Activated T-helper 2 cell treated with anti-CD3 and anti-CD28 coated beads, Interferon-gamma antibody, Interleukin-2, Interleukin-4, amounts not matched to agents 10 μg/mL and 5 μg/mL and 100 μg/mL, durations not matched to agents 14 hours and 24 hours and 36 hours (primary cell): ENCODE measurements around the gene RAB11FIP4. TPM values are rescaled to one million over a fixed set of nuclear protein-coding genes. Genes with fewer than 3 reads are reported as not detected.

Experiments used
- DNase-seq: peaks from one replicate; pipeline ENCODE4 v3.0.0; 2021; ENCODE audit warnings: low spot score
- H3K27ac Mint-ChIP-seq: one replicate; pipeline ENCODE4 v1.8.0; 2021; ENCODE audit warnings: mixed read lengths
- H3K27me3 Mint-ChIP-seq: one replicate; pipeline ENCODE4 v1.8.0; 2021; ENCODE audit warnings: low read depth, mixed read lengths
- H3K36me3 Mint-ChIP-seq: one replicate; pipeline ENCODE4 v1.8.0; 2021; ENCODE audit warnings: low read depth, mixed read lengths
- H3K4me1 Mint-ChIP-seq: one replicate; pipeline ENCODE4 v1.8.0; 2021; ENCODE audit warnings: low read depth, mixed read lengths
- H3K4me3 Mint-ChIP-seq: one replicate; pipeline ENCODE4 v1.8.0; 2021; ENCODE audit warnings: low read depth, mild to moderate bottlenecking, moderate library complexity, mixed read lengths
- H3K9me3 Mint-ChIP-seq: one replicate; pipeline ENCODE4 v1.8.0; 2021; ENCODE audit warnings: mixed read lengths
- intact Hi-C: fragments of 100-400 bp; cut with micrococcal nuclease; formaldehyde crosslinking; loops from one replicate; pipeline ENCODE4 v1.15.1; 2023
- total RNA-seq: library from RNA; stranded (reverse); gene quantifications from 2 replicates; pipeline ENCODE4 v1.2.3, GENCODE V29; 2022

Gene RAB11FIP4
- total RNA-seq, 1 donor from 2014 or later, result 26.2 TPM

DNA sequence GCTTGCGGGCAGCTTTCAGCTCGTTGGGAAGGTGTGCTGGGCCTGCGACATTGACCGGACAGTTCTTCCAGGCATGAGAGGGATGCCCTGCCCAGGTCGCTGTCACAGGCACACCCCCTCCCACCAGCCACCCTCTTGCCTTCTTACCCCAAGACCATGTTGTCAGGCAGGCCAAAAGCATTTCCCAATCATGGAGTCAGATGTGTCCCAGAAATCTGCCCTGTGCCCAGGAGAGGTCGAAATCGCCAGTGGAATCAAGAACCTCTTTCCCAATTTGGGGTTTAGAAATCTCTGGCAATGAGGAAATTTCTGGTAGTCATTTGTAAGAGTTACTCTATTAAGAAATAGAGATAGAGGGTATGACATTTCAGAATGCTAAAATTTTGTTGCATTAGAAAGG lies 177.1 kb downstream of the RAB11FIP4 start:
- Mint-ChIP-seq H3K36me3 (no peaks in the 10 kb centered on the region), H3K4me3 (no peak overlapping the region), H3K4me1 (no peaks in the 10 kb centered on the region), H3K27ac (no peak overlapping the region), H3K27me3 (no peaks in the 10 kb centered on the region), H3K9me3 (no peaks in the 10 kb centered on the region)
- intact Hi-C loops, result no loop called here
- DNase-seq, result no peak

DNA sequence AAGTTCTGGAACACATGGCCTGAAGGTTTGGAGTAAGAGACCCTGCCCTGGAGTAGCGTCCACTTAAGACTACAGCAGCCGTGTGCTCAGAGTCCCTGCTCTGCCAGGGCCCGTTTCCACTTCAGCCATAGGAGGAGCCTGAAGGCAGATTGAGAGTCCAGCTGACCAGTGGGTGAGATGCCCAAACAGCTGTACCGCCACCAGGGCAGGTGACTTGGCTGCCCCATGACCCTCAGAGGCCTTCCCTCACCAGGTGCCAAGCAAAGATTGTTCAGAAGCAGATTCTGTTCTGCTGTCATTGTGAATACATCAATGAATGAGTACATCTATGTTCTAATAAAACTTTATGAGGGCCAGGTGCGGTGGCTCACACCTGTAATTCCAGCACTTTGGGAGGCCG lies 178.8 kb downstream of the RAB11FIP4 start:
- no peaks in the 10 kb centered on the region for H3K27me3 Mint-ChIP-seq
- DNase-seq, result no peak
- H3K9me3 Mint-ChIP-seq, result no peaks in the 10 kb centered on the region
- no peaks in the 10 kb centered on the region for H3K36me3 Mint-ChIP-seq
- no peaks in the 10 kb centered on the region for H3K4me1 Mint-ChIP-seq
- intact Hi-C loops, result no loop called here
- no peak overlapping the region for H3K27ac Mint-ChIP-seq
- no peak overlapping the region for H3K4me3 Mint-ChIP-seq

DNA sequence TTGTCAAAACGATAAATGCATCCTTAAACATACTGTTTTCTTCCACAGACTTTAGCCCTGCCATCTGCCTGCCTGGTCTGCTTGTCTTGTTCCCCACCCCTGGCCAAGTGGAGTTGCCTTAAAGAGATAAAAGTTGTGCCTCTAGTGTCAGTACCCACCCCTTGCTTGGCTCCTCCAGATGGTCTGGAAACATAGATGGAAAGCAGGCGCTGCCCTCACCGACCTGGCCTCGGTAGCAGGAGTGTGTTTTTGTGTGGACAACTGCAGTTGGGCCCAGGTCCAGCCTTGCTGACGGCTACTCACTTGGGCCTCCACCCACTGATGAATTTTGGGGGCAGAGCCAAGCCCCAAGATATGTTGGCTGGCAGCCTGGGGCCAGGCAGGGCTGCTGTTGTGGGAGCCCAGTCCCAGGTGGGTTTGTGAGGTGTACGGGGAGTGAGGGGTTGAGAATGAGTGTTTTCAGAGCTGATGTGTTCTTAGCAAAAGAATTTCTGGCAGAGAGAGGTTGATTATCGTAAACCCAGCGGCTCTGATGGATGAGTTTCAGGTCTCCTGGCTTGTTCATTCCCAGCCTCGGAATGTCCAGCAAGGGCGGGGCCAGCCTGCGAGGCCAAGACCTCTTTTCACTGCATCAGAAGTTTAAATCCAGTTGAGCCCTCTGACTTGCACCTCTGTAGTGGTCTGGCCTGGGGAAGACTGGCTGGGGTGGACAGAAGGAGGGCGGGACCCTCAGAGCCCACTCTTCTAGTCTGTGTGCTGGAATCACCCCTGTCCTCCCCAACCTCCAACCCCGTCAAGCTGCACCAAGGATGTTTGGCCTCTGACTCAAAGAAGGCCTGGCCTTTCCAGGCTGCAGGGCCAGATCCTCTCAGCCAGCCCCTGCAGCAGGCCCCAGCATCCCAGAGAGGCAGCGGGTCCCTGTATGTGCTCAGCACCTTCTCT lies 179.7 kb downstream of the RAB11FIP4 start:
- Mint-ChIP-seq H3K27ac (no peak overlapping the region), H3K36me3 (no peaks in the 10 kb centered on the region), H3K4me3 (no peak overlapping the region), H3K27me3 (no peaks in the 10 kb centered on the region), H3K4me1 (no peaks in the 10 kb centered on the region), H3K9me3 (no peaks in the 10 kb centered on the region)
- intact Hi-C loops, result no loop called here
- DNase-seq, result no peak

DNA sequence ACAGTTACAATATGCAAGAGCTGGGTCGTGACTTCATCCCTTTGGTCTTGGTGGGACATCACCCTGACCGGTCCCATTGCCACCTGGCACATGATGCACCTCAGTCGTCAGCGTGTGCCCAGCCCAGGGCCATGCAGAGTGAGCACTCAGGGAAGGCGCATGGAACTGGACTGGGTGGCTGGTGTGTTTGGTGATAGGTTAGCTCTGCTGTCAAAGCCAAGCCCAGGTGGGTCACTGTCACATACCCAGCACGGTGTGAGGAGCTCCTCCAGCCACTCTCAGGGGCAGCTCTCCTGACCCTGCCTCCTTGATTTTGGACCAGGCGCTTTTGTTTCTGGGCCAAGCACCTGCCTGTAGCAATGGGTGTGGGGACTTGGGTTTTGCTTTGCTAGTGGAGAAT lies 180.9 kb downstream of the RAB11FIP4 start:
- intact Hi-C loops, result no loop called here
- H3K27ac Mint-ChIP-seq, result no peak overlapping the region
- no peaks in the 10 kb centered on the region for H3K4me1 Mint-ChIP-seq
- no peaks in the 10 kb centered on the region for H3K27me3 Mint-ChIP-seq
- no peaks in the 10 kb centered on the region for H3K9me3 Mint-ChIP-seq
- DNase-seq, result no peak
- no peaks in the 10 kb centered on the region for H3K36me3 Mint-ChIP-seq
- no peak overlapping the region for H3K4me3 Mint-ChIP-seq

DNA sequence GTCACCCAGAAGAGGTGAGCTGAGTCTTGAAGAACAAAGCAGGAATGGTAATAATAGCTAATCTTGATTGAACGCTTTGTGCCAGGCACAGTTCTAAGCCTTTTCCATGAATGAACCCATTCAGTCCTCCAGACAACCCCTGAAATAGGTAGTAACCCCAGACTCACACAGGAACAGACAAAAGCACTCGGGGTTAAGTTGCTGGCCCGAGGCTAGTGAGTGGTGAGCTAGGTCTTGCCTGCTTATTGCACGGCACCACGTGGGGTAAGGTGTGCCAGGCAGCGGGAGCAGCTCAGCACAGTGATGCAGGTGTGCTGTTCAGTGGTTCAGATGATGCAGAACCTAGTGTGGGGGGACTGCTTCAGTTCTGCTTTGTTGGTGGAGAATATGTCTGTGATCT lies 181.6 kb downstream of the RAB11FIP4 start:
- DNase-seq, result no peak
- H3K36me3 Mint-ChIP-seq, result no peaks in the 10 kb centered on the region
- H3K27me3 Mint-ChIP-seq, result no peaks in the 10 kb centered on the region
- H3K4me1 Mint-ChIP-seq, result no peaks in the 10 kb centered on the region
- H3K4me3 Mint-ChIP-seq, result no peak overlapping the region
- H3K27ac Mint-ChIP-seq, result no peak overlapping the region
- no peaks in the 10 kb centered on the region for H3K9me3 Mint-ChIP-seq
- intact Hi-C loops, result no loop called here

DNA sequence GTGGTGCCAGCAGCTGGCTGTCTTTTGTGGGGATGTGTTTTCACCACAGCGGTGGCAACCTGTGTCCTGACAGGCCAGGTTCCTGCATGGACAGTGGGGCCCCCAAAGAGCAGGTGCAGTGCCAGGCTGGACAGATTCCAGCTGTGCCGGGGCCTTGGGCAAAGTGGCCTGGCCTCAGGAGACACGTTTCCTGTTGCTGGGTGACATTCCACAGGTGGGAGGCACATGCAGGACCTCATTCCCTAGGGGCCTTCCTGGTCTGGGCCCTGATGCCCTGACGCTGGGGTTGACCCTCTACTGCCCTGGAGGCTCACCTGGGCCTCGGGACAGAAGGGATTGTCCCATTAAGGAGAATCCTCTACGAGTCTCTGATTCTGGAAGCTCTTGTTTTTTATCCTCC lies 182.4 kb downstream of the RAB11FIP4 start:
- Mint-ChIP-seq H3K9me3 (no peaks in the 10 kb centered on the region), H3K27ac (no peak overlapping the region), H3K4me3 (no peak overlapping the region), H3K27me3 (no peaks in the 10 kb centered on the region), H3K4me1 (no peaks in the 10 kb centered on the region), H3K36me3 (no peaks in the 10 kb centered on the region)
- intact Hi-C loops, result no loop called here
- DNase-seq, result no peak

DNA sequence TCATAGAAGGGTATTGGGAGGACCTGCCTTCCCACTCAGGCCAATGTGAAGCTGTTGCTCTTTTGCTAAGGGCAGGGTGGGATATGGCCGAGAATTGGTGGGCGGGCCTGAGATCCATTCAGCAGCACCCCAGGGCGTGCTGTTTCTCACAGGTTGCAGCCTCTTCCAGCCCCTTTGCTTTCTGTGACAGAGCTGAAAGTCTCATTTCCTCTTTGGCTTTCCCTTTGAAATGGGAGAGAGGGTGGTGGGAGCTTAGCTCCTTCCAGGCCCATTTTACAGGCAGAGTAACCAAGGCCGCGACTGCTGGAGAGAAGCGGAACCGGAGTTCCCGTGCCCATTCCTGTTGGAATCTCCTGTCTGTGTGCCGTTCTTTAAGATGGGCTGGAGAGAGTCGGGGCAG lies 183.0 kb downstream of the RAB11FIP4 start:
- H3K4me1 Mint-ChIP-seq, result no peaks in the 10 kb centered on the region
- H3K27ac Mint-ChIP-seq, result no peak overlapping the region
- intact Hi-C loops, result no loop called here
- no peak overlapping the region for H3K4me3 Mint-ChIP-seq
- DNase-seq, result no peak
- H3K36me3 Mint-ChIP-seq, result no peaks in the 10 kb centered on the region
- H3K27me3 Mint-ChIP-seq, result no peaks in the 10 kb centered on the region
- no peaks in the 10 kb centered on the region for H3K9me3 Mint-ChIP-seq

DNA sequence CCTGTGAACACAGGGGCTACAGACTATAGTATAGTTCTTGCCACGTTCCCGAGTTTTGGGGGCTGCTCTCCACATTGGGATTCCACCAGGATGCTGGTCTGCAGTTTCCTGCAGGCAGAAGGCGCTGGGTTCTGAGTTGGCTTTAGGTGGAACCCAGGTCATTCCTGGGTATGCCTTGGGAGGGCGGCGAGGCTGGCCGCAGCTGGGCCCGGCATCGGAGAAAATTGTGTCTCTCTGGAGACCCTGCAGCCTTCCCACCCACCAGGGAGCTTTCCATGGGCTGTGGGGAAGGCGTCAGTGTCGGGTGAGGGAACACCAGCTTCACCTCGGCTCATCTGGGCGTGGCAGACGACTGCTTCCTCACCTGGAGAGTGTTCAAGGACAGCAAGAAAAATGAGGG lies 183.6 kb downstream of the RAB11FIP4 start:
- Mint-ChIP-seq H3K27me3 (no peaks in the 10 kb centered on the region), H3K9me3 (no peaks in the 10 kb centered on the region), H3K36me3 (no peaks in the 10 kb centered on the region), H3K4me3 (no peak overlapping the region), H3K27ac (no peak overlapping the region), H3K4me1 (no peaks in the 10 kb centered on the region)
- DNase-seq, result no peak
- intact Hi-C loops, result no loop called here

DNA sequence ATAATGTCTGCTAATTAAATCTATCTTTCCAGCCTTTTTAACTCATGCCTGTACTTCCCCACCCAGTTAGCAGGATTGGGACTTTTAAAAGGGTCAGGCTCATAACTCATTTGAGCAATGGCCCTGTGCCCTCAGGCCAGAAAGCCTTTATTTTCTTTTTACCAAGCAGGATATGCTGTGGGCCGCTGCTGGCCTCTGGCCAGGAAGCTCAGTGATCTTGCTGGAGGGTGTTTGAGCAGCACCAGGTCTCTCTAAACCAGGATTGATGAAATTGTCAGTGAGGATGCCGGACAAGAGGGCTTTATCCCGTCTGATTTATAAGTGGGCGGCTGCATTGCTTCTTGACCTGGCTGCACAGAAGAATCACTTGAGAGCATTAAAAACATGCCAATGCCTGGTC lies 187.8 kb downstream of the RAB11FIP4 start:
- H3K4me3 Mint-ChIP-seq, result no peak overlapping the region
- DNase-seq, result no peak
- peaks cover 7% of the 10 kb centered on the region for H3K4me1 Mint-ChIP-seq
- intact Hi-C loops, result no loop called here
- no peaks in the 10 kb centered on the region for H3K36me3 Mint-ChIP-seq
- H3K9me3 Mint-ChIP-seq, result no peaks in the 10 kb centered on the region
- H3K27ac Mint-ChIP-seq, result no peak overlapping the region
- H3K27me3 Mint-ChIP-seq, result no peaks in the 10 kb centered on the region

DNA sequence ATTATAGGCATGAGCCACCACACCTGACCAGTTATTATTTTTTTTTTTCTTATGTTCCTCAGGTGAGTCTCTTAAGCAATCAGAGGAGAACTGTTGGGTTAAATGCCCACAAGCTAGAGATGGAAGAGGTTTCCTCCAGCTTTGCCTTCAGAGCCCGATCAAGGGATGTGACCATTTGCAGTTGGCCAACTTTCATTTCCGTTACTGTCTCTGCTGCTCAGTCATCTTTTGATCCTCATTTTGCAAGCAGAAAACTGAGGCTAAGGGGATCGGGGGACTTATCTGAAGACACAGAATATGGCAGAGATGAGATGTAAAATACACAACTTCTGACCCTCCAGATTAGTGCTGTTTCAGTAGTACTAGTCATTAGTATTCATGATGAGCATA lies 188.8 kb downstream of the RAB11FIP4 start:
- no peak for DNase-seq
- Mint-ChIP-seq H3K4me1 (peaks cover 7% of the 10 kb centered on the region), H3K4me3 (no peak overlapping the region), H3K27me3 (no peaks in the 10 kb centered on the region), H3K36me3 (no peaks in the 10 kb centered on the region), H3K27ac (no peak overlapping the region), H3K9me3 (no peaks in the 10 kb centered on the region)
- intact Hi-C loops, result no loop called here

DNA sequence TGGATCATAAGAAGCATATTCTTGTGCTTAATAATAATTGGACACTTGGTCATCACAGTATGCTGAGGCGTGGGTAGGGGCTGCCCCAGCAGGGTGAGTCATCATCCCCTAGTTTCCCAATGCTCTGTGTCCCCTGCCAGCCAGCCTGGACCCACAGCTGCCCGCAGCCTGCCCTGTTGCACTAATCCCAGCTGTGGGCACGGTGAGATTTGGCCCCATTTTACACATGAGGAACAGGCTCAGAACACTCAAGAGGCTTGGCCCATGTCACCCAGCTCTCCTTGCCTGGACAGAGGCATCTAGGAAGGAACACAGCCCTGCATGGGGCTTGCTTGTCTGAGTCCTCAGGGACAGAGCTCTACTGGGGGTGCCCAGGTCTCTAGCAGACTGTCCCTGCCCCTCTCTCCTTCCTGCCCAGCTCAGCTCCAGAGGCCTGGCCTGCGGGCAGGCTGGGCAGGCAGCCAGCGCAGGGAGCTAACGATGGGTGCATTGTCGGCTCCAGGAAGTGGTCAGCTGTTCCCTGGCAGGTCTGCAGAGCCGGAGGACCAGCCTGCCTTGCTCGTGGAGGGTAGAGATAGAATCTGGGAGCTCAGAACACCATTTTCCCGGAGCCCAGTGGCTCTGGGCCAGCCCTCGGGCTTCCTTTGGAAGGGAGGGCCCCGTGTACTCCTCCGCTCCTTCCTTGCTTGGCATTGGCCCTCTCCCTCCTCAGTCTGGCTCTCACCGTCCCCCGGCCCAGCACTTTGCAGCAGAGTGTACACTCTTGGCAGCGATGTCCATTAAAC lies 189.4 kb downstream of the RAB11FIP4 start:
- H3K27me3 Mint-ChIP-seq, result no peaks in the 10 kb centered on the region

DNA sequence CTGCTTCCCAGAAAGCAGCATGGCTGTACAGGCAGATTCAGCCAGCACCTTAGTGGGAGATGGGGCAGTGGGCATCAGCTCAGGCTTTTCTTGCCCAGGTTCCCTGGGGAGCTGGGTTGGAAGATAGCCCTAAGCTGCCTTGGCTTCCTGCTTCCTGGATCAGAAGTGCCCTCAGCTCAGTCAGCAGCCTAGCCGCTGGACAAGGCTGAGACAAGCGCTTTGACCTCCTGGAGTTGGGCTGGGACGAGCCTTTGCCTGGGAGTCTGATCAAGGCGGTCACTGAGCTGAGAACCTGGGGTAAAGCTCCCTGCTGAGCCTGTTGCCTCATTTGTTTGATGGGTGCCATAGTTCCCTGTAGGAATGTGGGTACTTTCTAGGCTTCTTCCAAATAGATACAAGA lies 190.0 kb downstream of the RAB11FIP4 start:
- Mint-ChIP-seq H3K4me3 (no peak overlapping the region), H3K36me3 (no peaks in the 10 kb centered on the region), H3K27me3 (no peaks in the 10 kb centered on the region), H3K9me3 (no peaks in the 10 kb centered on the region), H3K27ac (no peak overlapping the region), H3K4me1 (peaks cover 7% of the 10 kb centered on the region)
- no peak for DNase-seq
- intact Hi-C loops, result no loop called here

More for the DNA sequence above, 189.4 kb downstream of the RAB11FIP4 start:
- H3K4me3 Mint-ChIP-seq, result no peak overlapping the region
- no peak for DNase-seq
- no peaks in the 10 kb centered on the region for H3K9me3 Mint-ChIP-seq
- H3K27ac Mint-ChIP-seq, result no peak overlapping the region
- peaks cover 7% of the 10 kb centered on the region for H3K4me1 Mint-ChIP-seq
- no peaks in the 10 kb centered on the region for H3K36me3 Mint-ChIP-seq
- intact Hi-C loops, result no loop called here
